Loucy (cell line): ENCODE results near the gene TEAD1.

ENCODE experiments used
- H2AFZ ChIP-seq: fragments of 200-600 bp; sonication (generic); 2 replicates; pipeline ENCODE4 v1.6.0; 2016; ENCODE audit warnings: antibody characterized with exemption, mild to moderate bottlenecking, low read length, moderate library complexity
- H3F3A ChIP-seq: fragments of 200-600 bp; 2 replicates; pipeline ENCODE4 v1.6.0; 2016; ENCODE audit warnings: antibody characterized with exemption, low read depth, mild to moderate bottlenecking
- H3K27me3 ChIP-seq: fragments of 200-600 bp; sonication (generic); 2 replicates; pipeline ENCODE4 v1.6.1; 2014; ENCODE audit warnings: low read length, mild to moderate bottlenecking; ENCODE audit not compliant: insufficient read depth, poor library complexity, severe bottlenecking
- H3K36me3 ChIP-seq: fragments of 200-600 bp; sonication (generic); 2 replicates; pipeline ENCODE4 v1.6.1; 2016; ENCODE audit warnings: low read length; ENCODE audit not compliant: insufficient read depth
- H3K4me1 ChIP-seq: fragments of 200-600 bp; sonication (generic); 2 replicates; pipeline ENCODE4 v1.5.1; 2014; ENCODE audit warnings: low read length, mild to moderate bottlenecking; ENCODE audit not compliant: insufficient read depth, poor library complexity, severe bottlenecking
- H3K4me2 ChIP-seq: fragments of 200-600 bp; sonication (generic); 2 replicates; pipeline ENCODE4 v1.6.0; 2014; ENCODE audit warnings: antibody characterized with exemption, low read length, low read depth, mild to moderate bottlenecking; ENCODE audit not compliant: poor library complexity, severe bottlenecking
- H3K4me3 ChIP-seq: fragments of 200-600 bp; sonication (generic); 2 replicates; pipeline ENCODE4 v1.5.1; 2014; ENCODE audit warnings: low read length, mild to moderate bottlenecking, mixed read lengths; ENCODE audit not compliant: poor library complexity, severe bottlenecking
- H3K79me2 ChIP-seq: fragments of 200-600 bp; sonication (generic); 2 replicates; pipeline ENCODE4 v1.6.1; 2014; ENCODE audit warnings: low read length; ENCODE audit not compliant: insufficient read depth
- H3K9ac ChIP-seq: fragments of 200-600 bp; sonication (generic); 2 replicates; pipeline ENCODE4 v1.6.0; 2014; ENCODE audit warnings: mild to moderate bottlenecking, low read depth, low read length, moderate library complexity; ENCODE audit not compliant: poor library complexity, severe bottlenecking
- H3K9me2 ChIP-seq: fragments of 200-600 bp; sonication (generic); replicated peaks from 2 replicates; pipeline ENCODE4 v1.6.1; 2016; ENCODE audit warnings: low read depth, low read length, mixed read lengths
- H3K9me3 ChIP-seq: fragments of 200-600 bp; sonication (generic); 2 replicates; pipeline ENCODE4 v1.6.1; 2014; ENCODE audit warnings: mild to moderate bottlenecking, antibody characterized with exemption, low read length, low read depth; ENCODE audit not compliant: insufficient read depth
- H4K20me1 ChIP-seq: fragments of 200-600 bp; sonication (generic); 2 replicates; pipeline ENCODE4 v1.6.0; 2014; ENCODE audit warnings: antibody characterized with exemption, low read length, mild to moderate bottlenecking; ENCODE audit not compliant: insufficient read depth, poor library complexity, severe bottlenecking
- EZH2phosphoT487 ChIP-seq: fragments of 200-600 bp; IDR thresholded peaks from 2 replicates; pipeline ENCODE4 v1.6.1; 2018; ENCODE audit warnings: antibody characterized with exemption, mild to moderate bottlenecking, moderate library complexity, borderline replicate concordance
- TF ChIP-seq, protein P1 (sequence below): fragments of 200-600 bp; sonication (generic); conservative IDR thresholded peaks from 2 replicates; pipeline ENCODE4 v1.5.1; 2014; ENCODE audit warnings: mild to moderate bottlenecking, antibody characterized with exemption, low read length

The TEAD1 gene

DNA sequence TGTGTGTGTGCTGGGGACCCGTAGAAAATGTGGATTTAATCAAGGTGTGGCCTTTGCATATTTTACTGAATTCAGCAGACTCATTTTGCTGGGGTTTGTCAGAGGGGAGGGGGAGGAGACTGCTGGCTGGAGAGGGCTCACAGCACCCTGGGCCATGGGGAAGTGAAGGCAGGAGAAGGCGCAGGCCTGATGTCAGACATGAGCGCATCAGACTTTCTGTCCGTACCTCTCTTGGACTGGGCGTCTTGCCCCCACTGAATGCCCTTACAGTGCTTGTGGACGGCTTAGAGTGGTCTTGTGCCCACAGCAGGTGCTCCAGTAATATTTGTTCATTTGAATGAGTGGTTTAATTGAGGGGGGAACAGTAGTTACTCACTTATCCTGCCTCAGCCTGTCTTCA lies 75.2 kb downstream of the TEAD1 start:
- Histone ChIP-seq H3K36me3 (no peaks in the 10 kb centered on the region), H3K79me2 (no peaks in the 10 kb centered on the region), H2AFZ (no peak overlapping the region), H3K9me2 (no peaks in the 10 kb centered on the region), H3K4me3 (no peak overlapping the region), H3K4me2 (no peak overlapping the region), H3K4me1 (peaks cover 6% of the 10 kb centered on the region), H3K27me3 (no peaks in the 10 kb centered on the region), H3K9ac (no peak overlapping the region), H3F3A (no peaks in the 10 kb centered on the region), H4K20me1 (no peaks in the 10 kb centered on the region), H3K9me3 (no peaks in the 10 kb centered on the region)
- no peak for TF ChIP-seq EZH2phosphoT487
- TF ChIP-seq, protein P1, sequence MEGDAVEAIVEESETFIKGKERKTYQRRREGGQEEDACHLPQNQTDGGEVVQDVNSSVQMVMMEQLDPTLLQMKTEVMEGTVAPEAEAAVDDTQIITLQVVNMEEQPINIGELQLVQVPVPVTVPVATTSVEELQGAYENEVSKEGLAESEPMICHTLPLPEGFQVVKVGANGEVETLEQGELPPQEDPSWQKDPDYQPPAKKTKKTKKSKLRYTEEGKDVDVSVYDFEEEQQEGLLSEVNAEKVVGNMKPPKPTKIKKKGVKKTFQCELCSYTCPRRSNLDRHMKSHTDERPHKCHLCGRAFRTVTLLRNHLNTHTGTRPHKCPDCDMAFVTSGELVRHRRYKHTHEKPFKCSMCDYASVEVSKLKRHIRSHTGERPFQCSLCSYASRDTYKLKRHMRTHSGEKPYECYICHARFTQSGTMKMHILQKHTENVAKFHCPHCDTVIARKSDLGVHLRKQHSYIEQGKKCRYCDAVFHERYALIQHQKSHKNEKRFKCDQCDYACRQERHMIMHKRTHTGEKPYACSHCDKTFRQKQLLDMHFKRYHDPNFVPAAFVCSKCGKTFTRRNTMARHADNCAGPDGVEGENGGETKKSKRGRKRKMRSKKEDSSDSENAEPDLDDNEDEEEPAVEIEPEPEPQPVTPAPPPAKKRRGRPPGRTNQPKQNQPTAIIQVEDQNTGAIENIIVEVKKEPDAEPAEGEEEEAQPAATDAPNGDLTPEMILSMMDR: no peak

DNA sequence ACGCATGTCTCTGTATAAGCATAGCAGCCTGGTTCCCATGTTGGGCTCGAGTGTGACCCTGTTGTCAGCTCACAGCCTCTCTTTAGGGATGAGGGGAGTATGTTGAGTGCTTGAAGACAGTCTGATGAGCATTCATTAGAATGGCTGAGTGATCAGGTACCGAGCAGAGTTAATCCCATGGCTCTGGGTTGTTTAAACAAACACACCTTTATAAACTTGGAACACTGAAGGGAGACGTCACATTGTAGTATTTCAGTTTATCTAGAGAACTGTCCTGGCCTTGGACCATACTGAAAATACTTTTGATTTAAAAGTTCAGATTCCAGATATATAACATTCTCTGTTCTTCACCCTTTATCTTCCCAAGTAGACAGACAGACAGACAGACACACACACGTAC lies 76.0 kb downstream of the TEAD1 start:
- Histone ChIP-seq H3K4me1 (peaks cover 6% of the 10 kb centered on the region), H3F3A (no peaks in the 10 kb centered on the region), H3K27me3 (no peaks in the 10 kb centered on the region), H3K36me3 (no peaks in the 10 kb centered on the region), H2AFZ (no peak overlapping the region), H3K4me2 (no peak overlapping the region), H3K4me3 (no peak overlapping the region), H3K79me2 (no peaks in the 10 kb centered on the region), H4K20me1 (no peaks in the 10 kb centered on the region), H3K9me3 (no peaks in the 10 kb centered on the region), H3K9me2 (no peaks in the 10 kb centered on the region), H3K9ac (no peak overlapping the region)
- TF ChIP-seq, protein P1: no peak
- TF ChIP-seq EZH2phosphoT487: no peak

DNA sequence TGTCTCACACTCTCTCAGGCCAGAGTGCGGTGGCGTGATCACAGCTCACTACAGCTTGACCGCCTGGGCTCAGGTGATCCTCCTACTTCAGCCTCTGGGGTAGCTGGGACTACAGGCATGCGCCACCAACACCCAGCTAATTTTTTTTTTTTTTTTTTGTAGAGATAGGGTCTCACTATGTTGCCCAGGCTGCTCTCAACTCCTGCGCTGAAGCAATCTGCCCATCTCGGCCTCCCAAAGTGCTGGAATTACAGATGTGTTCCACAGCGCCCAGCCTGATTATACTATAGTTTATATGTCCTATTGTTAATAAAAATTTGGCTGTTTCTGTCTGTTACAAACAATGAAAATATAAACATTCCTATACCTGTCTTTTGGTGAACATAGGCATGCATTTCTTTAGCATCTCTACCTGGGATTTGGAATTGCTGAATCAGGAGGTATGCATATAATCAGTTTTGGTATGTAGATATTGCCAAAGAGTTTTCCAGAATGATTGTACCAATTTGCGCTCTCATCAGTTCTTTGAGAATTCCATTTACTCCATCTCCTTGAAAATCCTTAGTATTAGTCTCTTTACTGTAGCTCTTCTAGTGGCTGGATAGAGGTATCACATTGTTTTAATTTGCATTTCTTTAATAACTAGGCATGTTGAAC lies 78.8 kb downstream of the TEAD1 start:
- Histone ChIP-seq H3K9me3 (no peaks in the 10 kb centered on the region), H3K9ac (no peak overlapping the region), H3K79me2 (no peaks in the 10 kb centered on the region), H3K27me3 (no peaks in the 10 kb centered on the region), H3K9me2 (no peaks in the 10 kb centered on the region), H3K4me3 (no peak overlapping the region), H3K4me2 (no peak overlapping the region), H3F3A (no peaks in the 10 kb centered on the region), H3K36me3 (no peaks in the 10 kb centered on the region), H4K20me1 (no peaks in the 10 kb centered on the region), H3K4me1 (no peaks in the 10 kb centered on the region), H2AFZ (no peak overlapping the region)
- TF ChIP-seq, protein P1: no peak
- TF ChIP-seq EZH2phosphoT487: no peak
